ENCODE data around the gene TMEM121B.

The TMEM121B gene

DNA sequence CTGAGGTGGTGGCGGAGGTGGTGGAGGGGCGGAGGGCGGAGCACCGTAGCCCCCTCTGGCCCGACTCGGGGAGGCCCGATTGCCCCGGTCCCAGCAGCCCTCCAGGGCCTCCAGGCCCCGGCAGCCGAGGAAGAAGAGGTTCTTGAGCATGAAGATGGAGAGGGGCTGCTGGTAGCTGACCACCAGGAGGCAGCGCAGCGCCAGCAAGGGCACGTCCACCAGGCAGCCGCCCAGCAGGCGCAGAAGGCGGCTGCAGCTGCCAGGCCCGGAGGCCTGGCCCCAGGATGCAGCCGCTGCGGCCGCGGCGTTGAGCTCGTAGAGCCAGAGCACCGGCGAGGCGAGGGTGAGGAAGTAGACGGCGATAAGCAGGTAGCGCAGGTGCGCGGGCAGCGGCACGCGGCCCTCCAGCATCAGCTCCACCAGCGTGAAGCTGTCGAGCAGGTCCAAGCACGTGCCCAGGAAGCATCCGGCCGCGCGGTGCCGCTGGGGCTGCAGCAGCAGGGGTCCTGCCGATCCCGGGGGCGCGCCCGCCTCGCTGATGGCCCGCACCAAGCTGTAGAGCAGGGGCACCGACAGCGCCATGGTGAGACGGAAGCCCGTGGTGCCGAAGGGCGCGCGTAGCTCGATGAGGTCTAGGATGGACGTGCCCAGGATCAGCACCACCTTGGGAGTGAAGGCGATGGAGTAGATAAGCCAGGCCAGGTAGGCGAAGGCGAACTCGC lies 1.5 kb downstream of the TMEM121B start:
- peak; percentile 2; the same call in 1 of the 2 replicates for TF ChIP-seq MAX (IDR thresholded peaks at IDR 0.05)
- no peak for TF ChIP-seq RAD21 (IDR thresholded peaks at IDR 0.05; ENCODE audit: low read depth)
- no peak for TF ChIP-seq USF1 (IDR thresholded peaks at IDR 0.05)
- no peak for TF ChIP-seq CREB1 (IDR thresholded peaks at IDR 0.05; ENCODE audit: low read depth)
- no peak for TF ChIP-seq TAF1 (IDR thresholded peaks at IDR 0.05; ENCODE audit: low read depth)
- no peak for TF ChIP-seq ZBTB7A (IDR thresholded peaks at IDR 0.05; ENCODE audit: low read depth)

GRCh38 chr22:17118342-17118741 lies 2.8 kb downstream of the TMEM121B start:
- TF ChIP-seq, protein P1, sequence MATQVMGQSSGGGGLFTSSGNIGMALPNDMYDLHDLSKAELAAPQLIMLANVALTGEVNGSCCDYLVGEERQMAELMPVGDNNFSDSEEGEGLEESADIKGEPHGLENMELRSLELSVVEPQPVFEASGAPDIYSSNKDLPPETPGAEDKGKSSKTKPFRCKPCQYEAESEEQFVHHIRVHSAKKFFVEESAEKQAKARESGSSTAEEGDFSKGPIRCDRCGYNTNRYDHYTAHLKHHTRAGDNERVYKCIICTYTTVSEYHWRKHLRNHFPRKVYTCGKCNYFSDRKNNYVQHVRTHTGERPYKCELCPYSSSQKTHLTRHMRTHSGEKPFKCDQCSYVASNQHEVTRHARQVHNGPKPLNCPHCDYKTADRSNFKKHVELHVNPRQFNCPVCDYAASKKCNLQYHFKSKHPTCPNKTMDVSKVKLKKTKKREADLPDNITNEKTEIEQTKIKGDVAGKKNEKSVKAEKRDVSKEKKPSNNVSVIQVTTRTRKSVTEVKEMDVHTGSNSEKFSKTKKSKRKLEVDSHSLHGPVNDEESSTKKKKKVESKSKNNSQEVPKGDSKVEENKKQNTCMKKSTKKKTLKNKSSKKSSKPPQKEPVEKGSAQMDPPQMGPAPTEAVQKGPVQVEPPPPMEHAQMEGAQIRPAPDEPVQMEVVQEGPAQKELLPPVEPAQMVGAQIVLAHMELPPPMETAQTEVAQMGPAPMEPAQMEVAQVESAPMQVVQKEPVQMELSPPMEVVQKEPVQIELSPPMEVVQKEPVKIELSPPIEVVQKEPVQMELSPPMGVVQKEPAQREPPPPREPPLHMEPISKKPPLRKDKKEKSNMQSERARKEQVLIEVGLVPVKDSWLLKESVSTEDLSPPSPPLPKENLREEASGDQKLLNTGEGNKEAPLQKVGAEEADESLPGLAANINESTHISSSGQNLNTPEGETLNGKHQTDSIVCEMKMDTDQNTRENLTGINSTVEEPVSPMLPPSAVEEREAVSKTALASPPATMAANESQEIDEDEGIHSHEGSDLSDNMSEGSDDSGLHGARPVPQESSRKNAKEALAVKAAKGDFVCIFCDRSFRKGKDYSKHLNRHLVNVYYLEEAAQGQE (IDR thresholded peaks at IDR 0.05; ENCODE audit: low read depth) = no peak
- TF ChIP-seq YY1 (IDR thresholded peaks at IDR 0.05; ENCODE audit: low read depth) = no peak
- no peak for TF ChIP-seq TCF12 (IDR thresholded peaks at IDR 0.05; ENCODE audit: low read depth)
- TF ChIP-seq EGR1 (IDR thresholded peaks at IDR 0.05) = no peak
- TF ChIP-seq RAD21 (IDR thresholded peaks at IDR 0.05; ENCODE audit: low read depth) = no peak
- no peak for TF ChIP-seq CEBPB (IDR thresholded peaks at IDR 0.05)
- TF ChIP-seq FOXM1 (IDR thresholded peaks at IDR 0.05; ENCODE audit: borderline replicate concordance, low read depth) = no peak
- TF ChIP-seq MAX (IDR thresholded peaks at IDR 0.05) = no peak
- no peak for TF ChIP-seq TAF1 (IDR thresholded peaks at IDR 0.05; ENCODE audit: low read depth)
- no peak for TF ChIP-seq USF1 (IDR thresholded peaks at IDR 0.05)
- TF ChIP-seq TEAD4 (IDR thresholded peaks at IDR 0.05) = no peak
- no peak for TF ChIP-seq EP300 (IDR thresholded peaks at IDR 0.05; ENCODE audit: borderline replicate concordance)
- TF ChIP-seq CREB1 (IDR thresholded peaks at IDR 0.05; ENCODE audit: low read depth) = no peak
- TF ChIP-seq ZBTB7A (IDR thresholded peaks at IDR 0.05; ENCODE audit: low read depth) = no peak
- no peak for TF ChIP-seq NFIC (IDR thresholded peaks at IDR 0.05)

DNA sequence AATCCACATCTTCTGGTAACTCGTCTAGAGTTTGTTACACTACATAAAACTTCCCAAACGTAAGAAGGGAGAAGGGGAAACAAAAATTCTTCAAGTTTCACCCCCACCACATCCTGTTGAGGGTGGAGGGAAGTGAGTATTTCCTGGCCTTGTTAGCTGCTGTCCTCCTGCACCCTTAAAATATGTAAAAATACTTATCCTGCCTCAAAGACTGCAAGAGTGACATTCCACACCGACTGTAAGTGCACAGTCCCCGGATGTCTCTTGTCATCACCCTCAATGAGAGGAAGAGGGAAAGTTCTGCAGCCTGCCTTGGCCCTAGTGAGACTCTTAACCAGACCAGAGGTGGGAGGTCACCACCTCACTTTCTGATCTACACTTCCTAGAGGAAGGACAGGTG lies 3.3 kb downstream of the TMEM121B start:
- TF ChIP-seq, protein P1 (IDR thresholded peaks at IDR 0.05; ENCODE audit: low read depth) = no peak
- TF ChIP-seq TCF12 (IDR thresholded peaks at IDR 0.05; ENCODE audit: low read depth) (no peak), EGR1 (IDR thresholded peaks at IDR 0.05) (no peak), USF1 (IDR thresholded peaks at IDR 0.05) (no peak), RAD21 (IDR thresholded peaks at IDR 0.05; ENCODE audit: low read depth) (no peak), CEBPB (IDR thresholded peaks at IDR 0.05) (no peak), YY1 (IDR thresholded peaks at IDR 0.05; ENCODE audit: low read depth) (no peak), FOXM1 (IDR thresholded peaks at IDR 0.05; ENCODE audit: borderline replicate concordance, low read depth) (no peak), MAX (IDR thresholded peaks at IDR 0.05) (no peak), TEAD4 (IDR thresholded peaks at IDR 0.05) (no peak), TAF1 (IDR thresholded peaks at IDR 0.05; ENCODE audit: low read depth) (no peak), ZBTB7A (IDR thresholded peaks at IDR 0.05; ENCODE audit: low read depth) (no peak), EP300 (IDR thresholded peaks at IDR 0.05; ENCODE audit: borderline replicate concordance) (no peak), NFIC (IDR thresholded peaks at IDR 0.05) (no peak), CREB1 (IDR thresholded peaks at IDR 0.05; ENCODE audit: low read depth) (no peak)

DNA sequence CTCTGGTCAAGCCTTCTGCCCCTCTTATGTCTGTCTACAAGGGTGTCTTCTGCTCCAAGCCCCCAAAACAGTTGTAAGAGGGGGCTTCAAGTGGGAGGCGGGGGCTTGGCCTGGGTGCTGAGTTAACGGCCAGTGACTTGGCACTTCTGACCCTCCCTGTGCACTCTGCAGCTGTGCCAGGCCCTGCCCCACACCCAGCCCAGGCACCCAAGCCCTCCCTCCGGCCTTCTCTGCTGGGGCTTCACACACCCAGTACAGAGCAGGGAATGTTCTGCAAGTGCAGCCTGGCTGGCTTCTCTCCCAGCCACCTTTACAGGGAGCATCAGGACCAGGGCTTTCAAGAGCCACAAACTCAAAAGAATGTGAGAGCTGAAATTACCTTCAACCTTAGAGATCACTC lies 3.8 kb downstream of the TMEM121B start:
- TF ChIP-seq EP300 (IDR thresholded peaks at IDR 0.05; ENCODE audit: borderline replicate concordance) = no peak
- TF ChIP-seq YY1 (IDR thresholded peaks at IDR 0.05; ENCODE audit: low read depth) = no peak
- TF ChIP-seq TCF12 (IDR thresholded peaks at IDR 0.05; ENCODE audit: low read depth) = no peak
- no peak for TF ChIP-seq NFIC (IDR thresholded peaks at IDR 0.05)
- TF ChIP-seq TAF1 (IDR thresholded peaks at IDR 0.05; ENCODE audit: low read depth) = no peak
- no peak for TF ChIP-seq TEAD4 (IDR thresholded peaks at IDR 0.05)
- TF ChIP-seq, protein P1 (IDR thresholded peaks at IDR 0.05; ENCODE audit: low read depth) = no peak
- TF ChIP-seq MAX (IDR thresholded peaks at IDR 0.05) = no peak
